Measurements from ENCODE around the gene NPTX1. TPM values are rescaled to one million over a fixed set of nuclear protein-coding genes. Genes with fewer than 3 reads are reported as not detected.

The NPTX1 gene
- total and polyA plus RNA-seq, 2 of the 13 experiments (the other 11 are each of a cell fraction or from before 2014, with no cell fraction given): 0.01 TPM; not detected in 1

- TF ChIP-seq ZNF687 (CRISPR knock-in tag; IDR thresholded peaks at IDR 0.05): peak; percentile 30; the same call in 1 of the 2 replicates
- TF ChIP-seq KDM2A (CRISPR knock-in tag; IDR thresholded peaks at IDR 0.05; ENCODE audit: borderline replicate concordance, low read depth): peak; percentile 19; the same call in 1 of the 2 replicates
- no peak for TF ChIP-seq ZEB1 (IDR thresholded peaks at IDR 0.05; ENCODE audit: insufficient replicate concordance, low read depth)
- 0 out of 2 replicates have a peak, but pooled peaks have one; percentile 21 for TF ChIP-seq JUN (CRISPR knock-in tag; IDR thresholded peaks at IDR 0.05)
- no peak for TF ChIP-seq ZNF3 (CRISPR knock-in tag; IDR thresholded peaks at IDR 0.05)
- TF ChIP-seq ZNF652 (CRISPR knock-in tag; IDR thresholded peaks at IDR 0.05; ENCODE audit: borderline replicate concordance, low read depth): no peak
- TF ChIP-seq PCBP2 (optimal IDR thresholded peaks at IDR 0.05; ENCODE audit: low read depth, low read length, poor library complexity, severe bottlenecking): no peak
- no peak for TF ChIP-seq SPEN (CRISPR knock-in tag; IDR thresholded peaks at IDR 0.05; ENCODE audit: low read depth)
- peak; percentile 38; the same call in 1 of the 2 replicates for TF ChIP-seq HNRNPL (IDR thresholded peaks at IDR 0.05; ENCODE audit: low read depth, low read length)
- TF ChIP-seq CREM (IDR thresholded peaks at IDR 0.05): no peak
- TF ChIP-seq CREM (CRISPR knock-in tag; IDR thresholded peaks at IDR 0.05): no peak
- TF ChIP-seq ZNF333 (CRISPR knock-in tag; IDR thresholded peaks at IDR 0.05; ENCODE audit: borderline replicate concordance): no peak
- no peak for TF ChIP-seq ZFP41 (CRISPR knock-in tag; IDR thresholded peaks at IDR 0.05; ENCODE audit: borderline replicate concordance)
- TF ChIP-seq HOXA3 (CRISPR knock-in tag; IDR thresholded peaks at IDR 0.05): no peak
- no peak for TF ChIP-seq MYC (CRISPR knock-in tag; IDR thresholded peaks at IDR 0.05; ENCODE audit: borderline replicate concordance)
- peak; percentile 30; the same call in 1 of the 2 replicates for TF ChIP-seq SKIL (CRISPR knock-in tag; IDR thresholded peaks at IDR 0.05; ENCODE audit: borderline replicate concordance)
- no peak for TF ChIP-seq ZBTB8A (CRISPR knock-in tag; IDR thresholded peaks at IDR 0.05; ENCODE audit: borderline replicate concordance, low read depth)
- TF ChIP-seq BRD4 (CRISPR knock-in tag; IDR thresholded peaks at IDR 0.05): no peak
- TF ChIP-seq ZSCAN21 (CRISPR knock-in tag; IDR thresholded peaks at IDR 0.05; ENCODE audit: borderline replicate concordance): peak; percentile 13; the same call in 1 of the 2 replicates
- no peak for TF ChIP-seq ZNF382 (CRISPR knock-in tag; IDR thresholded peaks at IDR 0.05; ENCODE audit: borderline replicate concordance)
Measured at GRCh38 chr17:80511222-80512180, 35.1 kb upstream of the NPTX1 start (continued).
